ENCODE measurements around the gene CBLB.

CBLB gene

DNA sequence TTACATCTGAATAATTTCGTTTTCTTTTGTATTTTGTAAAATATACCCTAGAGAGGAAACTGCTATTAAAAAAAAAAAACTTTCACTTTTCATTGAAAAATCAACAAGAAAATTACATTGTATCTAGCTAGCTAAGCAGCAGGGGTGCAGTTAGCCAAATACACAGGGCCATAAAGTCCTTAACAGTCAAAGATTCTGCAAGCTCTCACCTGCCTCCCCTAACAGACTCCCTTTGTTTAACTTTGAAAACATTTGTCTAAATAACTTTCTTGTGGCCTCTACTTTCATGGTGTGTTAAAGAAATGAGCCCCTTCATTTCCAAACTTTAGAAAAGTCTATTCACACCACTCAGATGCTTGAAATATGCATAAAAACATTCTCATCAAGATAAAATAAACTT, 23.3 kb downstream of the CBLB start:
- DNase-seq, result no peak

DNA sequence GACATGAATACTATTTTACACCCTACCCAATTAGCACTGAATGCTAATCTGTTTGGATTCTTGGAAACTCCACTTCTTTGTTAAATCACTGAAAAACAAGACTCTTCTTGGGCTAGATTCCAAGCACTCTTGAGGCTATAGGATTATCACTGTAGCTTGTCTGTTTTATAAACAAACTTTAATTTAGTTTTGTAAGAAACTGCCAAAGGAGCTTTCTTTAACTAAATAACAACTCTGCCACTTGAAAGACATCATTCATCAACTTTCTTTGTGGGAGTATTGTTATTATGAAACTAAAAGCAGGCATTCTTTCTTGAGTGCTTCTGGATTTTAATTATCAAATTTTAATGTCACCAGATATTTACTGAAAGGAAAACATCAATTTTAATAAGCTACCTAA, 24.1 kb downstream of the CBLB start:
- DNase-seq, result no peak

DNA sequence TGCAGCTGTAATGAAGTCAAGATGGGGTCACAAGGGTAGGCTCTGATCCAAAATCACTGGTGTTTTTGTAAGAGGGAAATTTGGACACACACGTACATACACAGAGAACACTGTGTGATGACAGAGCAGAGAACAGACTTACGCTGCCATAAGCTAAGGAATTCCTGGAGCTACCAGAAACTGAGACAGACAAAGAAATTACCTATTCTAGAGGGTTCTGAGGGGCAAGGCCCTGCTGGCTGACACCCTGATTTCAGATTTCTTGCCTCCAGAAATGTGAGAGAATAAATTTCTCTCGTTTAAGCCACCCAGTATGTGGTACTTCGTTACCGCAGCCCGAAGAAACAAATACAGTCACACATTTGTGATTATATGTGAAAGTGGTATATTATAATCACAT, 24.8 kb downstream of the CBLB start:
- DNase-seq, result no peak

DNA sequence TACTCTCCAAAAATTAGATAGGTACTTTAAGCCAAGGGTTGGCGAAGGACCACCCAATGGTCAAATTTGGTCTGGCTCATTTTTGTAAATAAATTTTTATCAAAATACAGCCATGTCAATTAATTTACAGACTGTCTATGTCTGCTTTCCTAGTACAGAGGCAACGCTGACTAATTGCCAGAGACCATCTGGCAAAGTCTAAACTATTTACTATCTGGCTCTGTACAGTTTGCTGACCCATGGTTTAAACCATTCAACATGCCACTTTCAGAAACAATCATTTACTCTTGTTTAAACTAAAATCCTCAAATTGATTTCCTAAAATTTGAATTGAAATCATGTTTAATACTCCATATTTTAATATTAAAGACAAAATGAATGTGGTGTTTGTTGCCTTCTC, 25.9 kb downstream of the CBLB start:
- DNase-seq, result no peak

DNA sequence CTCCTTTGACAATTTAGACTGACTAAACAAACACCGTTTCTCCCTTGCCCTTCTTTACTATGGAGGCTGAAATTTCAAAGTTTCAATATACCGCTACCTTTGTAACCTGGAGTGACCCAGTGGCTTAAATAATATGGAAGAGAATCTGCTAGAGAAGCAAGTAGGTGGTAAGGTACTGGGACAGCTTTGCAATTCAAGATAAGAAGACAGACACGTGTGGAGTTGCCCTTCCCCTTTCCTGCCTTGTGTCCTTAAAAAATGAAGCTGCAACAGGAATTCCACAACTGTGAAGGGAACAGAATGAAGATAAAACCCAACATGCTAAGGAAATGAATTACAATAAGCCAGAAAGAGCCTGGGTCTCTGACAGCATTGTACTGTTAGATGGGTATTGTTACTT, 26.4 kb downstream of the CBLB start:
- DNase-seq, result no peak

DNA sequence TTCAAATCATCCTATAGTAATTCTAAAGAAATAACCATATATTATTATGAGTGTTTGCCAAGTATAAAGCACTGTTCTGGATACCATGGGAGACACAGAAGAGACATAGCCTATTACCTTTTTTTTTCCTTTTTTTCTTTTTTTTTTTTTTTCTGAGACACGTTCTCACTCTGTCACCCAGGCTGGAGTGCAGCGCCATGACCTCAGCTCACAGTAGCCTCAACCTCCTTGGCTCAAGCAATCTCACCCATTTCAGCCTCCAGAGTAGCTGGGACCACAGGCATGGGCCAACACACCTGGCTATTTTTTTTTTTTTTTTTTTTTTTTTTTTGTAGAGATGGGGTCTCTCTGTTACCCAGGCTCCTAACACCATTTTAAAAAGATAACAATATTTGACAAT, 30.9 kb downstream of the CBLB start:
- no peak for DNase-seq

DNA sequence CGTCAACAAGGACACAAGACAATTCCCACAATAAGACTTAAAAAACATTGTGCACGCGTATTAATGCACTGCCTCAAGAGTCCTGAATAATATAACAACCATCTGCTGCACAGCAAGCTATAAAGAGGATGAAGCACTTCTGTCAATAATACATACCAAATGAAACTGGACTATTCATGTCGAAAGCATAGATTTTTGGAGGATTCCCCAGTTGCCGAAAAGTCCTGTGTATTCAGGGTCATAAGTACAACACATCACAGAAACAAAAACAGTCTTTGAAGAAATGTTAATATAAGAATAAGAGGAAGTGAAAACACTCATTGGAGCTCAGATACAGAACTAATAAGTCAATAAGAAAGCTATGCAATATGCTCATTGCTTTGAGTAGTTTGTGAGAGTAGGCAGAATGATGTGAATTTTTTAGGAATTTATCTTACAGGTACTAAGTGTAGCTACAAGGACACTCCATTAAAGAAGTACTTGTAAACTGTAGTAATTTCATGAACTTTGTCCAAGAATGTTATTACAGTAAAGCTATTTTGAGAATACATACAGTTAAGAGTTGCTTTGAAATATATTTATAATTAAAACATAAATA, 31.6 kb downstream of the CBLB start:
- DNase-seq, result no peak

DNA sequence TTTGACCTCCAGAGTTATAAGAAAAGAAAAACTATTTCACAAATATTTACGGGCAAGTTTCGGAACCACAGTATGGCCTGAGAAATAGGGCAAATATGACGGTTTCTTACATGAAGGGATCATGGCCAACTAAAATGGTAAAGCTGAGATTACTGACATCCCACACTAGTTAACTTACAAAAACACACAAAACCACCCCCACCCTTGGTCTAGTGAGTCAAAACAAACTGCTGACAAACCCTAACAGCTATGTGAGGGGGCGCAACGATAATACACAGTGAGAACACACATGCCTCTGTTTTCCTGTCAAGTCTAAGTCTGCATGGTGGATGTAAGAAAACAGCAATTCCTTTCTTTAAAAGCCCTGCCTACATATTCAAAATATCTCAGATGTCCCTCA, 32.3 kb downstream of the CBLB start:
- DNase-seq, result no peak

DNA sequence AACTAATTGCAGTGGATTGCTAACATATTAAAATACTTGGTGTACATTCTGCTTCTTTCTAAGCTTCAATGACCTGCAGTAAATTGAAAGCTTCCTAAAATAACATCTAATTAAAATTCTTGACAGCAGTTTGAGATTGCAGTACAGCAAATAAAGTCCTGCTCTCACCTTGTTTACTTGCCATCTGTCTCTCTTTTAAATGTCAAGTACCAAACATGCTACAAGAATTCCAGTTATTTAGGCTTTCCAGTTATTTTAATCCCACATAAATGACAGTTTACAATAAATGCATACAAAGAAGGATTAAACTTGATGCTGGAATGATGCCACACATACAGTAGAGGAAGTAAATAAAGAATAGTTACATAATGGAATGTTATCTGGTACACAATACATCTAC, 33.2 kb downstream of the CBLB start:
- no peak for DNase-seq

DNA sequence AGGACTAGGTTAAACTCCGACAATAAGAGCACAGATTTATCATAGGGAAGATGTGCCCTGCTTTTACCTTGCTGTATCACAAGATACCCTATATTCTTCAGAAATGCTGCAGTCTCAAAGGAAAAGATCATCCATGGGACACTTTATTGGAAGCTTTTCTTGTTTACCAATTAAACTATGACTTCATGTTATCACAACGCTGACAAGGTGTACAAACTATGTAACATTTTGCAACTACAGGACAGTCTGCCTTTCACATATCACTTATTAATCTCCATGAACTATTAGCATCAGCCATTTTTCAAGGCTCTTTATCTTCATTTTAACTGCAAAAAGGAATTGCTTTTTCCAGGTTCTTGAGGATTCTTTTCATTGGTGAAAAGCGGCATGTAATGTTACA, 34.0 kb downstream of the CBLB start:
- DNase-seq, result no peak

DNA sequence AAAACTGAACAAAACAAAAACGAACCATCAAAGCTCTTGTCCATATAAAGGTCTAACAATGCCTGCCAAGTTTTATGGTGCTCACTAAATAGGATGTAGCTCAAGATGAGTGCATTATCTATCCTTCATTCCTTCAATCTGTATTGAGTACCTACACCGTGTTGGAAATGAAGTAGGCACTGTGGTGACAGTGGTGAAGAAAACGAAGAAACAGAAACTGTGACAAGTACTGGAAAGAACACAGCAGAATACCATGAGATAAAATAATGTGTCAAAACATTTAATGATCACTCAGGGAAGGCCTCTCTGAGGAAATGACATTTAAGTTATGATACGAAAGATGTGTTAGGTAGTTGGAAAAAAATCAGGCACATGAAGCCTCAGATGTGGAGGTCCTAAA, 36.2 kb downstream of the CBLB start:
- DNase-seq, result no peak

DNA sequence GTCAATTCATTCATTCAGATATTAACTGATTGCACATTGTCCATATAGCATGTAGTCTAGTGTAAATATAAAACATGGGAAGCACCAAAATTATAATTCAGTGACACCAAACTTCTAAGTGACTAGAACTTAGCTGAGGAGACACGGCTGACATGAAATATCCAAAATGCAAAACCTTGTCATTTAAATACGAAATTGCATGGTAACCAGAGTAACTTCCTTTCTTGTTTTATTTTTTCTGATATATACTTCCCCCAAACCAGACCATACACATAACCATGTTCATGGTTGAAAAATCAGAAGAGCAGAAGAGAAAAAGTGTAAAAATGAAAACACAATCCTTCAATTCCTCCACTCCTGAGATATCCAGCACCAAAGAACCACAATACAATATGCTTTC, 38.0 kb downstream of the CBLB start:
- no peak for DNase-seq

DNA sequence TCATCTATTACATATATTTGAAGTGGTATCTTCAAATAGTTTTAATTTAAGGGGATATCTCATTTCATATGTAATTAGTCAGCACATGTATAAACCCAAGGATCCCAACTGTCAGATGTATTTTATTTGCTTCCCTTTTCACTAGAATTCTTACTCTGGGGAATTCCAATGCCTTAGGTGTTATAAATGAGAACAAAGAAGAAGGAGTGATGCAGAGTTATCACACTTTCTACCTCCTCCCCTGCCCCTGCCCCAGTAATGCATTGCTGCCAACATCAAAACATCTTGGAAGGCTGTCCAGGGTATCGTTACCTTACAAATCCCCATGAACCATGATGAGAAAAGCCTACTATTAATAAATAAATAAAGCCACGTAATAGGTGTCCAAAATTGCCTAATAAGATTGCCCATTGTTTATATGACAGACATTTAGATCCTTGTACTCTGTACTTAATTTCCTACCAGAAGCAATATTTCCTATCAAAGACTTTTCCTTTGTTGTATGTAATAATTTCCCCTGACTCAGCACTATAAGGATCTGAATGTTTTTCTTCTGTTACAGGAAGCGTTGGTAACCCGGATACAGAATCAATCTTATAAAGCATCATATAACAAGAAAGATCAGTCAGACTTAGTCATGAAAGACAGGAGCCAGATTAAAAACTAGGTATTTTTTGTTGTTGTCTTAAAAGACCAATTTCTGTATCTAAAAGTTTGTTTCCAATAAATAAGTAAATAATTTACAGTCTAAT, 38.8 kb downstream of the CBLB start:
- DNase-seq, result no peak

DNA sequence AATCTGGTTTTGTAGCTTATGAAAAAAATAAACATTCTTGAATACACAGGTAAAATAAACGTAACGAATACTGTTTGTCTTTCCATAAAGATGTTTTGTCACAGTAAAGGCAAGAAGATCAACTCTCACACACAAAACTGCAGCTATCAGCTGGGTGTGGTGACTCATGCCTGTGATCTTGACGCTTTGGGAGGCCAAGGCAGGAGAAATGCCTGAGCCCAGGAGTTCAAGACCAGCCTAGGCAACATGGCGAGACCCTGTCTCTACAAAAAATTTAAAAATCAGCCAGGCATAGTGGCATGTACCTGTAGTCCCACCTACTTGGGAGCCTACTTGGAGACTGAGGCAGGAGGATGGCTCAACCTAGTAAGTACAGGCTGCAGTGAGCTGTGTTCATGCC, 39.6 kb downstream of the CBLB start:
- no peak for DNase-seq

DNA sequence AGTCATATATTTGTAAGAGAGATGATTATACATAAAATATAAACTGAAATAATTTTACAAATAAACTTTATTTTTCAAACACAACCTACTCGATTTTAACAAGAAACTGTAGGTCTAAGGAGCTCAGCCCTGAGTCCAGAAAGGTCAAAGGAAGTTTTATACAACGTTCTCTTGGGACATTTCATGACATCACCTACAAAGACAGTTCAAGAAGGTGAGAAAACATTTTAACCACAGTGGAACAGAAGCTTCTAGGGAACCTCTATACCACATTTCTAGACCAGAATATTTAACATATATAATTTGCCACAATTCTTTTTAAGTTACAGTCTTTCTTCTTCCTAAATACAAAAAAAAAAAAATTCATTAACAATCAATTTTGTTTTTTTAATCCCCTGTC, 40.1 kb downstream of the CBLB start:
- DNase-seq, result no peak

DNA sequence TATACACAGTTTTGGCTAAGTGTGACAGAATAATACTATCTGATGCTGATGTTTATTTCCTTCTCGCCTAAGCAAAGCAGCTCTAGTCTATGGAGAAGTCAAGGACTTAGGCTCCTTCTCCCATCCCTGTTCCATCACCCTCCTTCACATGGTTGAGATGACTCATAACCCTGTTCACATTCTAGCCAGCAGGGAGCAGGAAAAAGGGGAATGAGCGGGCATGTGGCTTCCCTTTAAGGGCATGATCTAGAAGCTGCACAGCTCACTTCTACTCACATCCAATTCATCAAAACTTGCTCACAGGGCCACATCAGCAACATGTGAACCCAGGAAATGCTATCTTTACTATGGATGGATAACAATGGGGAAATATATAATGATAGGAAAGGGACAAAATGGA, 40.9 kb downstream of the CBLB start:
- DNase-seq, result no peak

DNA sequence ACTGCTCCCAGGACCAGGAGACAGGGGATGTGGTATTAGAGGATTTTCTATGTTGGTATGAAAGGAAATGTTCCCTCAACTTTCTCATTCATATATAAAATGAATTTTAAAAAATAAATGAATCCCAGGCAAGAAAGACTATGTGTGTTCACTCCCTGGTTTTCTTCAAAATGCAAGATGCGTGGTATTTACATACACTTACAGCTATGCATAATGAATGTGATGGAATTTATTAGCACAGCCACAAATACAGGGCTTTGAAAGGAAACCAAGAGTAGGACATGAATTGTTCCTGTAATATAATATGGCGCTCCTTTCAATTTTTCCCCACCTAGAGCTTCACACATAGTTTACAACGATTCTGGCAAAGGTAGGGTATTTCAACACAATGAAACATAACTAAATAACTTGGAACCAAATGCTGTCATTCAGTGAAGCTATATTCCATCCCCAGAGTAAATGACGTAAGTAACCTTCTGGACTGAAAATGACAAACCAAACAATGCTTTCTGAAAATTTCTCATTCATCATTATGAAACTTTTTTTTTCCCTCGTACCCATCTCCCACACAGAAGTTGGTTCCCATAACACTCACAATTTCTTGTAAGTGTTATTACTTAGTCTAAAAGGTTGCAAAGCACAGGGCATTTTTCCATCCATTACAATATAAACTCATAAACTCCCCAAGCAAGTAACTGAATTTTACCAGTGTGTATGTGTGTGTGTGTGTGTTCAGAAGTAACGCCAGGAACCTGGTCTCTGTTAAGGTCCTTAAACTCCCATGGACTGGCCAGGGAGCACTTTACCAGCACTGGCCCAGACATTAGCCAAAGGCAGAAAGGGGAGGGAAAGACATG, 41.8 kb downstream of the CBLB start:
- DNase-seq, result no peak

DNA sequence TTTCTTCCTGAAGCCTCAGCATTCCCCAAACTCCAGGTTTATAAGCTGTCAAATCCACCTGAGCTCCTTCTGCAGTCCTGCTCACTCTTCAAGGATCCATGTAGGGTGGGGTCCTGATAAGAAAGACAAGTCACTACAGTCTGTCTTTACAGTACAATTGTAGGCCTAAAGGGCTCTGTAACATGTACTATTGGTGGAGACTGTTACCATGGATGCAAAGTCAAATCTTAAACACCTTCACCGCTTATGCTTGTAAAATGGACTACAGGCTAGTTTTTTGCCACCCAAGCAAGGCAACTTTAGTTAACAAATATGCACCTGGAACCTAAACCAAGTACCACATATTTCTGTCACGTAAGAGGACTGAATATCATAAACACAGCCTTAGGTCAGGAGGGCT, 44.7 kb downstream of the CBLB start:
- DNase-seq, result no peak

DNA sequence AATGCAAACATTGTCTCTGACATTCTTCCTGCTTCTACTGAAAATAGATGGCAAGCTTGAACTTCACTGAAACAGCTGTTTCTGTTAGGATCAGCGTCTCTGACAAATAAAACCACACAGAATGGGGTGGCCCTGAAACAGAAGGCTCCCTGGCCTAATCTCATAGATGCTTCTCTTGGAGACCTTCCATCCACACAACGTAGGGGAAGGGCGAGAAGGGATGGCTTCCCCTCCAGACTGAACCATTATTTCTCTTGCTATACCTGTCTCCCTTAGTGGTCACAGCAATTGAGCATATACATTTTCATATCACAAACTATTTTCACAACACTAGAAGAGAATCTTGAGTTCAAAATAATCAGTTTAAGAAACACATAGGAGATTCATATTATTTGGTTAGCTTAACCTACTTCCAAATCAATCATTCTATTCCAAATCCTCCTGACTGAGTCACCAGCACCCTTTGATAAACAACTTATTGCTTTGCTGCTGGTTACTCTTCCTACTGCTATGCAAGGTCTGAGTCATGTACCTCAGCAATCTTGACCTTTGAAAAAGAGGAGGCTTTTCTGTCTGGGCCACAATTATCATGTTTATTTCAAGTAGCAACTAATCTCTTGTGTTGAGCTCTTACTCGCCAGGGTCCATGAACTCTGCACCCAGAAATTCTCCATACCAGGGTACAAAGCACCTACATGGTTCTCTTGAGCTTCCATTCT, 45.5 kb downstream of the CBLB start:
- no peak for DNase-seq

DNA sequence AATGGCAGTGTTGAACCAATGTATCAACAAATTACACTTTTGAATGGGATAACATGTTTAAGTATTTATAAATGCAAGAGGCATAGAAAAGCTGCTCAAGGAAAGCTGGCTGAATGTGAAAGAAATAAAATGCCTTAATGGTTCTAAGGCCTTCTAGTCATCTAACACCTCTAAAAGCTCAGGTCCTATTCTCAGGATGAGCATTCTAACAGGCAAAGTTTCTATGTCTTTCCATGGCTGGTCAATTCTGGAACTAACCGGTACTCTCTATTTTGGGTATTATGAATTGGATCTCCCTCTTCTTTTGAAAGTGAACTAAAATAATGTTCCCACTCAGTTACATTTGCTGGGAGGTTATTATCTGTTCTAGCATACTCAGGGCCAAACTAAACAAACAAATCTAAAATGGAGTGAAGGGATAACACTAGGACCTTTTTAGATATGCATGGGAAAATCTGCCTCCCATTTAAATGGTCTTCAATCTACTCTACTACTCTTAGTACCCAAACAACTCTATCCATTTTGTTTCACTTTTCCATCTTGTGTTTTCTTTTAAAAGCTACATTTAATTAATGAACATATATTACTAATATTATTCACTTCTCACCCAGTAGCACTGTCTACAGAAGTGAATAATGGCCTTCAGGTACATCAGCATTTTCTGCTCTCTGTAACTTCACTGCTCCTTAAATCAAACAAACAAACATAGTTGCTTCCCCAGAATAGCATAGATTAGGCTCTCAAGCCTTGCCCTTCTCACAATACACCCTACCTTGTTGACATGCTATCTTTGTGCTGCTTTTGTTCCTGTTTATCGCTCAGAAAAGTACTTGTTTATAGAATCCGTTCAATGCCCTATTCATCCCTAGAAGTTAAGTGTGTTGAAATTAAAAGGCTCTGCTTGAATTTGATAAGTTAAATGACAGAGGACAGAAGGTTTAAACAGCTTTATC, 46.4 kb downstream of the CBLB start:
- DNase-seq, result no peak

DNA sequence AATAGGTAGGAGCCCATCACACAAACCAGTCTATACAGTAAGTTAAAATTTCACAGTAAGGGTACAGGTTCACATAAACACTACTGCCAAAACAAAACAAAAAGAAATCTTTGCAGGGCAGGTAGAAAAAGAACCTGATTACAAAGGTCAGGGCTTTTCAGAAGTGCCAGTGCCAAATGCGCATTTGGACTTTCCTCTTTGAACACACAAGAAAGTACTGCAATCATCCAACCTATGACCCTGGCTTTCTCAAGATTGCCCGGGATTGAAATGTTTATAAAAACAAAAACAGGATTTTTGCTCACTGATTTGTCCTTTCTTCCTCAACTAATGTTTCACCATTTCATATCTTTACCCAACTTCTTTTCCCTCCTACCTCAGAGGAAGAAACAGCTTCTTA, 47.4 kb downstream of the CBLB start:
- no peak for DNase-seq

DNA sequence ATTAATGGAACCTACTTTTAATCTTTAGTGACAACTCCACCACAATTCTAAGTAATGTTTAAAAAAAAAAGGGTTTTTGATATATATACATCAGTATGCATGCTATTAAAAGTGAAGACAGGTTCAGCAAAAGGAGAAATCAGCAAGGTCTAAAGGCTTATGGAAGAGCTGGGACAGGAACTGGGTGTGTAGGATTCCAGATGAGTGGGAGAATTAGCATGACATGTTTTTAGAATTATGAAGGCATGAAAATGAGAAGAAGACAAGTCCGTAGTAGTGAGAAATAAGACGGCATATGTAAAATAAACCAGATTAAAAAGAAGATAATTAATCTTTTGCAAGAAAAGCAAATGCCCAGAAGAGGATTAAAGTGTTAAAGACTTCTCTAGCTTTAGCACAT, 52.0 kb downstream of the CBLB start:
- DNase-seq, result no peak

Data from retina (tissue), 1 donor.